ENCODE data around the gene RFXAP.

RFXAP gene

DNA sequence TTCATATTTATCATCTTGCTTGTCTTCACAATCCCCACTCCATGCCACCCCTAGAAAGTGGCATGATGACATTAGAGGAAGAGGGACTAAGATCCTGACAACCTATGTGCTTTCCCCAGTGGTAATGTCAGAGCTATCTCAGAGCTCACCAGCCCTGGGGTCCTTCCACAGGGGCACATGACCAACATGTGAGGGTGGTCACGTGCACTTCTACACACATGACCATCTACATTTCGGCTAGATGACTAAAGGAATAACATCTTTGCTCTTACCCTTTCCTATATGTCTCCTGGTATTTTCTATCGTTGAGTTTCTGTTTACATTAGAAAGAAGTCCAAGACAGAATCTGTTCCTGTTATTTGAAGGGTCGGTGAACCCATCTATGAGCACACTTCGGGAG lies 46.2 kb downstream of the RFXAP start:
- ChIA-PET POLR2A (no interaction called here), CTCF (no interaction called here)
- no peak overlapping the region for H3K4me3 ChIP-seq (ENCODE audit: low read depth, low read length)
- TF ChIP-seq, protein P1, sequence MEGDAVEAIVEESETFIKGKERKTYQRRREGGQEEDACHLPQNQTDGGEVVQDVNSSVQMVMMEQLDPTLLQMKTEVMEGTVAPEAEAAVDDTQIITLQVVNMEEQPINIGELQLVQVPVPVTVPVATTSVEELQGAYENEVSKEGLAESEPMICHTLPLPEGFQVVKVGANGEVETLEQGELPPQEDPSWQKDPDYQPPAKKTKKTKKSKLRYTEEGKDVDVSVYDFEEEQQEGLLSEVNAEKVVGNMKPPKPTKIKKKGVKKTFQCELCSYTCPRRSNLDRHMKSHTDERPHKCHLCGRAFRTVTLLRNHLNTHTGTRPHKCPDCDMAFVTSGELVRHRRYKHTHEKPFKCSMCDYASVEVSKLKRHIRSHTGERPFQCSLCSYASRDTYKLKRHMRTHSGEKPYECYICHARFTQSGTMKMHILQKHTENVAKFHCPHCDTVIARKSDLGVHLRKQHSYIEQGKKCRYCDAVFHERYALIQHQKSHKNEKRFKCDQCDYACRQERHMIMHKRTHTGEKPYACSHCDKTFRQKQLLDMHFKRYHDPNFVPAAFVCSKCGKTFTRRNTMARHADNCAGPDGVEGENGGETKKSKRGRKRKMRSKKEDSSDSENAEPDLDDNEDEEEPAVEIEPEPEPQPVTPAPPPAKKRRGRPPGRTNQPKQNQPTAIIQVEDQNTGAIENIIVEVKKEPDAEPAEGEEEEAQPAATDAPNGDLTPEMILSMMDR (IDR thresholded peaks at IDR 0.05; ENCODE audit: insufficient read depth, low read length, missing control alignments): no peak
- no peak for DNase-seq (ENCODE audit: low read depth, low spot score)

DNA sequence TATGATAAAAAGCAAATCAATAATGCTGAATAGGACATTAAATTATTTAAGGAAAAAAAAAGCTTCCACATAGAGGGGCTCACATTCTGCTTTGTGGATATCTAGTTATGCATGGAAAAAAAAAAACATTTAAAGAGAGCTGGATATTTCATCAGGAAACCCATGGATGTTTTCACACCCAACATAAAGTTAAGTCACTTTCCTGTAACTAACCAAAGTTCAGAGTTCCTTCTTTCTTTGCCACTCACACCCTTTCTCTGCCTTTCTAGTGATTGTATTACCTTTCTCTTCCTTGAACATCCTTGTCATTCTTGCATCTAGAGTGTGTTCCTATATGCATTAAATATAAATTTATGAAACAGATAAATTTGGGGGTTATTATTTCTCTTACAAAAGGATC lies 47.2 kb downstream of the RFXAP start:
- no peak overlapping the region for H3K4me3 ChIP-seq (ENCODE audit: low read depth, low read length)
- no peak for DNase-seq (ENCODE audit: low read depth, low spot score)
- TF ChIP-seq, protein P1 (IDR thresholded peaks at IDR 0.05; ENCODE audit: insufficient read depth, low read length, missing control alignments): no peak
- CTCF ChIA-PET: interaction anchor here (1.3 to 5.4 kb wide), 3 partner anchors 8 to 114 kb away, joined by 3 to 42 read pairs (median 12); no protein-coding TSS in a partner anchor
- POLR2A ChIA-PET: no interaction called here

DNA sequence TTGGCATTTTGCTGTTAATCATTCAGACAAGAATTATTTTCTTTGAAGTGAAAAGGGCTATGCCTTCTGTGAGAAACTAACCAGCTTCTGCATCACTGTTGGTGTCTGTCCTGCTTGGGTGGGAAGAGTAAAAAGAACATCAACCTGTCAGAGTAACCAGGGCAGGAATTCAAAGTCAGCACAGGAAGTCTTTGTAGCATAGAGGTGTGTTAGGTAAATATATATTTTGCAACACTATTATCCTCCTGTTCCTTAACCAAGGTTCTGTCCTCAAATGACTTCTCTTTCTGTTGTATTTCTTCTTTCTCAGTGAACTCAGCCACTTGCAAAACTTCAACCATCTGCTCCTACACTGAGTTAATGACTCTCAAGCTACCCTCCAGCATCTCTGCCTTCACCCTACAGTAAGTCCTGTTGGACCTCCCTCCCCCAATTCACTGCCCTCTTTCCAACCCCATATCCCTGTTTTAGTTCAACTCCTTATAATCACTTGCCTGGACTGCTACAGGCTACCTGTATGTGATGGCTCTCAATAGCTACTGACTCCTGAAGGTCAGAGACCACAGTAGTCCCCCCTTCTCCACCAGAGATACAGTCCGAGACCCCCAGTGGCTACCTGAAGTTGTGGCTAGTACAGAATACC lies 51.1 kb downstream of the RFXAP start:
- no peak overlapping the region for H3K4me3 ChIP-seq (ENCODE audit: low read depth, low read length)
- ChIA-PET CTCF (interaction anchor here (5.4 kb wide), 1 partner anchor 12 kb away, joined by 42 read pairs; no protein-coding TSS in a partner anchor), POLR2A (no interaction called here)
- no peak for DNase-seq (ENCODE audit: low read depth, low spot score)
- TF ChIP-seq, protein P1 (IDR thresholded peaks at IDR 0.05; ENCODE audit: insufficient read depth, low read length, missing control alignments): no peak

DNA sequence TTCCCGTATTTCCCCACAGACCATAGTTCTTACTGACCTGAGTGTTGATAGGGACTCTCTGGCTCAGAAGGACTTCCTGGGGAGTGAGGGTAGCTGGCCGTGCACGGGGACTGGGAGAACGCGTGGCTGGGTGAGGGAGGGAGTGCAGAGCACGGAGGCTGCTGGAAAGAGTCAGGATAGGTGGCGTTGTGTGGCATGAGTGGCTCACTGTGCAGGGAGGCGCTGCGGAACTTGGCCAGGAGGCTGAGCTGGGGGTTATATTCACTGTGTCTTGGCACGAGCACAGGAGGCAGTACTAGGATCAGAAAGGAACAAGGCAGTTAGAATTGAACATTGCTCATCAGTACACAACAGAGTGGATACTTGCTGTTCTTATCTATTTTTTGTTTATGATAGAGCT lies 53.6 kb downstream of the RFXAP start:
- ChIA-PET CTCF (interaction anchor here (1.4 to 2.7 kb wide), 3 partner anchors 14 to 126 kb away, joined by 3 to 11 read pairs (median 5); partner anchors contain the start of gene ALG5), POLR2A (no interaction called here)
- TF ChIP-seq, protein P1 (IDR thresholded peaks at IDR 0.05; ENCODE audit: insufficient read depth, low read length, missing control alignments): no peak
- H3K4me3 ChIP-seq (ENCODE audit: low read depth, low read length): no peak overlapping the region
- DNase-seq (ENCODE audit: low read depth, low spot score): no peak

DNA sequence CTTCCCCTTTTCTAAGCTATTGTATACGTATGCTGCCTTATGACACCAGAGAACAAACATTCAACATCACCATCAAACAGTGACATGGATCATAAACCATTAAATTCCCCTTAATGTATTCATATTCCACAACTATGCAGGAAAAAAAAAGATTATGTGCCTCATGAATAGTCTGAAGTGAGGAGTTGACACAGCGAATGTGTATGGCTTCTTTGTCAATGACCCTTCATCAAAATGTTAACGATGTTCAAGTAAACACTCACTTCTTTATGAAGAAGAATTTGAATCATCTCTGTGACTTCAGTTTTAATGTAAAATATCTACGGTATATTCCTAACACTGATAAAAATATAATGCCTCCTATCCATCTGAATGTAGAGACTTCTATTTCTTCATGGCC lies 56.4 kb downstream of the RFXAP start:
- CTCF ChIA-PET: interaction anchor here (1.6 kb wide), 1 partner anchor 17 kb away, joined by 6 read pairs; no protein-coding TSS in a partner anchor
- POLR2A ChIA-PET: no interaction called here
- no peak overlapping the region for H3K4me3 ChIP-seq (ENCODE audit: low read depth, low read length)
- DNase-seq (ENCODE audit: low read depth, low spot score): no peak
- TF ChIP-seq, protein P1 (IDR thresholded peaks at IDR 0.05; ENCODE audit: insufficient read depth, low read length, missing control alignments): no peak

DNA sequence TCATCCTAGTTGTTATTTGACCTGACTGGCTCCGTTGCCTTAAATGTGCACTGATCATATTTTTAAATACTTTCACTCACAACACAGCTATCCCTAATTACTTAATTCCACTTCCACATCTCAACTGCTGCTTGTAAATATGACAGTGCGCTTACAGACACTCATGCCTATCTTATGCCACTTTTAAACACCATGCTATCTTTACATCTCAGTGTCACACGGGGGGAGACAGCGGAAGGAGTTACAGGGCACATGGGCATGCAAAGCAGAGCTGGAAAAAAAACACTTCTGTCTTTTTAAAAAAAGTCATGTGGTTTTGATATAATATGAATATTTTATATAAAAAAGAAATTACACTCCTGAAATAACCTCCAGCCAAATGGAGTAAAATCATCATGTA lies 56.9 kb downstream of the RFXAP start:
- DNase-seq (ENCODE audit: low read depth, low spot score): no peak
- ChIA-PET POLR2A (no interaction called here), CTCF (interaction anchor here (1.2 to 1.6 kb wide), 2 partner anchors 18 to 105 kb away, joined by 5 to 6 read pairs; no protein-coding TSS in a partner anchor)

More for the DNA sequence above, 56.9 kb downstream of the RFXAP start:
- TF ChIP-seq, protein P1 (IDR thresholded peaks at IDR 0.05; ENCODE audit: insufficient read depth, low read length, missing control alignments): no peak
- no peak overlapping the region for H3K4me3 ChIP-seq (ENCODE audit: low read depth, low read length)
